Bronchial epithelial cell (primary cell): ENCODE measurements around the gene CYP4F2. TPM values are rescaled to one million over a fixed set of nuclear protein-coding genes. Genes with fewer than 3 reads are reported as not detected.

Experiments used
- DNase-seq: peaks from one replicate; pipeline ENCODE4 v3.0.0-alpha.2; 2010; ENCODE audit warnings: low read depth
- FAIRE-seq: peaks from 2 replicates; lab custom pipeline; 2011; peaks lifted over from hg19 to GRCh38; lab: Jason Lieb, UNC
- H3K27me3 ChIP-seq: 2 replicates; pipeline ENCODE4 v1.5.1; 2011; ENCODE audit warnings: low read length; ENCODE audit not compliant: control insufficient read depth, insufficient read depth
- H3K36me3 ChIP-seq: 2 replicates; pipeline ENCODE4 v1.5.1; 2011; ENCODE audit warnings: low read length; ENCODE audit not compliant: control insufficient read depth, insufficient read depth
- H3K4me3 ChIP-seq: 2 replicates; pipeline ENCODE4 v1.5.1; 2011; ENCODE audit warnings: mild to moderate bottlenecking, low read depth, low read length, control low read depth
- CTCF ChIP-seq: IDR thresholded peaks from 2 replicates; pipeline ENCODE4 v1.5.1; 2011; ENCODE audit warnings: mild to moderate bottlenecking, moderate library complexity, low read length, control low read depth, inconsistent platforms; ENCODE audit not compliant: insufficient read depth, severe bottlenecking
- total RNA-seq: library from RNA; depleted of rRNA; stranded (reverse); fragments of >200 nt; gene quantifications from 2 replicates; pipeline ENCODE4 v1.2.1, GENCODE V29; 2014

CYP4F2 gene
- total RNA-seq, 1 donor from 2014 or later = under 0.01 TPM

GRCh38 chr19:15871570-15871969 lies 26.3 kb downstream of the CYP4F2 start:
- no peak for DNase-seq
- Histone ChIP-seq H3K4me3 (no peak overlapping the region), H3K36me3 (no peaks in the 10 kb centered on the region), H3K27me3 (no peaks in the 10 kb centered on the region)
- no peak for TF ChIP-seq CTCF
- FAIRE-seq = no peak

- no peak for TF ChIP-seq CTCF
- Histone ChIP-seq H3K27me3 (no peaks in the 10 kb centered on the region), H3K4me3 (no peak overlapping the region), H3K36me3 (no peaks in the 10 kb centered on the region)
- DNase-seq (no peak), FAIRE-seq (no peak)
Observed at GRCh38 chr19:15869873-15870272, 28.0 kb downstream of the CYP4F2 start.

- Histone ChIP-seq H3K36me3 (no peaks in the 10 kb centered on the region), H3K4me3 (no peak overlapping the region), H3K27me3 (no peaks in the 10 kb centered on the region)
- FAIRE-seq (peak; percentile 91), DNase-seq (peak; percentile 92)
- peak; percentile 79 for TF ChIP-seq CTCF
Observed at GRCh38 chr19:15869109-15869555, 28.7 kb downstream of the CYP4F2 start.

GRCh38 chr19:15866636-15867035 lies 31.2 kb downstream of the CYP4F2 start:
- DNase-seq = no peak

GRCh38 chr19:15864824-15865223 lies 33.0 kb downstream of the CYP4F2 start:
- FAIRE-seq (no peak), DNase-seq (no peak)
- Histone ChIP-seq H3K4me3 (no peak overlapping the region), H3K27me3 (no peaks in the 10 kb centered on the region), H3K36me3 (no peaks in the 10 kb centered on the region)
- TF ChIP-seq CTCF = no peak

More at GRCh38 chr19:15866636-15867035, 31.2 kb downstream of the CYP4F2 start:
- TF ChIP-seq CTCF = no peak
- no peak for FAIRE-seq
- Histone ChIP-seq H3K36me3 (no peaks in the 10 kb centered on the region), H3K4me3 (no peak overlapping the region), H3K27me3 (no peaks in the 10 kb centered on the region)

- DNase-seq = peak; percentile 32
- H3K36me3 ChIP-seq = no peaks in the 10 kb centered on the region
- H3K4me3 ChIP-seq = no peak overlapping the region
- H3K27me3 ChIP-seq = no peaks in the 10 kb centered on the region
- TF ChIP-seq CTCF = no peak
- no peak for FAIRE-seq
Observed at GRCh38 chr19:15863272-15863671, 34.6 kb downstream of the CYP4F2 start.
